H1 (cell line): Measurements from ENCODE around the gene FRMPD4.

ENCODE experiments used
- POLR2AphosphoS5 ChIP-seq: IDR thresholded peaks from 2 replicates; pipeline ENCODE4 v1.6.1; 2011; ENCODE audit warnings: low read depth, low read length
- TF ChIP-seq, protein P1 (sequence below): IDR thresholded peaks from 2 replicates; pipeline ENCODE4 v1.6.1; 2011; ENCODE audit warnings: low read length, improper control_type of control experiment
- TF ChIP-seq, protein P2 (sequence below): IDR thresholded peaks from 2 replicates; pipeline ENCODE4 v1.6.1; 2012; ENCODE audit warnings: inconsistent platforms

DNA sequence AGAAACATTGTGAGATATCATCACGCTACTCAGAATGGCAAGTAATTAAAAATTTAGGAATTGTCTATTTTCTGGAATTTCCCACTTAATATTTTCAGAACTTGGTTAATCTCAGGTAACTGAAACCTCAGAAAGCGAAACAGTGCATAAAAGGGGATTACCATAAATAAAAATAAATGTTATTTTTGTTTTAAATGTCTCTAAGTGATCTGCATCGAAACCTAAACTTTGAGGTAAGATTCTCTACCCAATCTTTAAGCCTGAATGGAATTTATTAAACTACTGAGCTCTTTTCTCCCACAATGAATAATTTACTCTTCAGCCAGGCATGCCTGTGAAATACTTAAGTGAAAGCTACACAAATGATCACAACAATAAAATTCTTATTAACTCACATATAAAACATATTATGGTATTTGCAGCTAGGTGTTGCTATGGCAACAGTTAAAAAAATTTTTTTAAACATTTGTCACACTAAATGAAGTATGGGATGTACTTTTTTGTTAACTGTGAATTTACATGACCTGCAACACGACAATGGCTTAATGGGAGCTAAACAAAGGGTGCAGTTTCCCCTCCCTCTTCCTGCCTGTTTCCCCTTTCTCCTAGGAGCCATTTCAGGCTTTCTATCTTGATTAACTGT lies 432.7 kb downstream of the FRMPD4 start:
- TF ChIP-seq, protein P1, sequence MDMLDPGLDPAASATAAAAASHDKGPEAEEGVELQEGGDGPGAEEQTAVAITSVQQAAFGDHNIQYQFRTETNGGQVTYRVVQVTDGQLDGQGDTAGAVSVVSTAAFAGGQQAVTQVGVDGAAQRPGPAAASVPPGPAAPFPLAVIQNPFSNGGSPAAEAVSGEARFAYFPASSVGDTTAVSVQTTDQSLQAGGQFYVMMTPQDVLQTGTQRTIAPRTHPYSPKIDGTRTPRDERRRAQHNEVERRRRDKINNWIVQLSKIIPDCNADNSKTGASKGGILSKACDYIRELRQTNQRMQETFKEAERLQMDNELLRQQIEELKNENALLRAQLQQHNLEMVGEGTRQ = no peak
- TF ChIP-seq, protein P2, sequence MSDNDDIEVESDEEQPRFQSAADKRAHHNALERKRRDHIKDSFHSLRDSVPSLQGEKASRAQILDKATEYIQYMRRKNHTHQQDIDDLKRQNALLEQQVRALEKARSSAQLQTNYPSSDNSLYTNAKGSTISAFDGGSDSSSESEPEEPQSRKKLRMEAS = no peak
- TF ChIP-seq POLR2AphosphoS5 = no peak
